Measurements from ENCODE around the gene DMD. TPM values are rescaled to one million over a fixed set of nuclear protein-coding genes. Genes with fewer than 3 reads are reported as not detected.

The DMD gene
- total RNA-seq, 2 donors from 2014 or later, result 19.6 to 24.9 TPM

- Histone ChIP-seq H3K4me3 (ENCODE audit: low read length) (no peak overlapping the region), H3K27me3 (ENCODE audit: control insufficient read depth, insufficient read depth, low read length, poor library complexity, severe bottlenecking) (no peaks in the 10 kb centered on the region), H3K9ac (ENCODE audit: extremely low read depth, low read length, poor library complexity, severe bottlenecking) (no peak overlapping the region), H3K36me3 (ENCODE audit: control insufficient read depth, insufficient read depth, low read length) (no peaks in the 10 kb centered on the region), H3K9me3 (ENCODE audit: control insufficient read depth, low read length) (no peaks in the 10 kb centered on the region), H3K4me1 (ENCODE audit: control insufficient read depth, insufficient read depth, low read length) (no peaks in the 10 kb centered on the region), H3K27ac (ENCODE audit: low read depth, low read length) (no peak overlapping the region)
- peaks cover 4% of the 10 kb centered on the region for H3K4me1 Mint-ChIP-seq
- peaks cover 9% of the 10 kb centered on the region for H3K36me3 Mint-ChIP-seq (ENCODE audit: low read depth)
- no peak for DNase-seq
- WGBS, 2 experiments (ENCODE audit: insufficient coverage in 1 of 2, insufficient read length in 1 of 2), result 95 to 100% methylated on average over 1 to 5 of the region's 5 CpGs
- TF ChIP-seq, protein P1, sequence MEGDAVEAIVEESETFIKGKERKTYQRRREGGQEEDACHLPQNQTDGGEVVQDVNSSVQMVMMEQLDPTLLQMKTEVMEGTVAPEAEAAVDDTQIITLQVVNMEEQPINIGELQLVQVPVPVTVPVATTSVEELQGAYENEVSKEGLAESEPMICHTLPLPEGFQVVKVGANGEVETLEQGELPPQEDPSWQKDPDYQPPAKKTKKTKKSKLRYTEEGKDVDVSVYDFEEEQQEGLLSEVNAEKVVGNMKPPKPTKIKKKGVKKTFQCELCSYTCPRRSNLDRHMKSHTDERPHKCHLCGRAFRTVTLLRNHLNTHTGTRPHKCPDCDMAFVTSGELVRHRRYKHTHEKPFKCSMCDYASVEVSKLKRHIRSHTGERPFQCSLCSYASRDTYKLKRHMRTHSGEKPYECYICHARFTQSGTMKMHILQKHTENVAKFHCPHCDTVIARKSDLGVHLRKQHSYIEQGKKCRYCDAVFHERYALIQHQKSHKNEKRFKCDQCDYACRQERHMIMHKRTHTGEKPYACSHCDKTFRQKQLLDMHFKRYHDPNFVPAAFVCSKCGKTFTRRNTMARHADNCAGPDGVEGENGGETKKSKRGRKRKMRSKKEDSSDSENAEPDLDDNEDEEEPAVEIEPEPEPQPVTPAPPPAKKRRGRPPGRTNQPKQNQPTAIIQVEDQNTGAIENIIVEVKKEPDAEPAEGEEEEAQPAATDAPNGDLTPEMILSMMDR (conservative IDR thresholded peaks at IDR 0.05), result no peak
- H3K27ac Mint-ChIP-seq, result no peak overlapping the region
- peaks cover 21% of the 10 kb centered on the region for H3K9me3 Mint-ChIP-seq
- H3K4me3 Mint-ChIP-seq, result no peak overlapping the region
- H3K27me3 Mint-ChIP-seq (ENCODE audit: insufficient read depth), result peaks cover 2% of the 10 kb centered on the region
These were observed 686.1 kb downstream of the DMD start for GRCh38 chrX:32525234-32525633.

DNA sequence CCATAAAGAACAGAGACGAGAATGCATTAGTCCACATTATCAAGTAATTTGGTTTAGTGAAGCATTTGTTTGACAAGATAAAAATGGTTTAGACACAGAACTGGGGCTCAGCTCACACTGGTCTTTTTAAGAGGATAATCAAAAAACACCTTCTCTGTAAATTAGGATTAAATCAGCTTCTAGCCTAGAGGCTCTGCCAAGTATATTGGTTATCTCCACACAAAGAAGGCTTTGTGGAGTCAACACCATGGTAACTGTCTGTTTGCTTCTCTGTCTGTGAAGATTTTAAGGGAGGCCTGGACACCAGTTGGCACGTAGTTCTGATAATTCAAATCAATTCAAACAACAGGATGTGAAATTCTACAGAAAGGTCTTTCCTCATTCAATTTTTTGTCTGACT lies 687.0 kb downstream of the DMD start:
- no peak overlapping the region for H3K9ac ChIP-seq (ENCODE audit: extremely low read depth, low read length, poor library complexity, severe bottlenecking)
- H3K4me3 ChIP-seq (ENCODE audit: low read length), result no peak overlapping the region
- no peak overlapping the region for H3K27ac ChIP-seq (ENCODE audit: low read depth, low read length)
- H3K9me3 ChIP-seq (ENCODE audit: control insufficient read depth, low read length), result no peaks in the 10 kb centered on the region
- peaks cover 2% of the 10 kb centered on the region for H3K27me3 Mint-ChIP-seq (ENCODE audit: insufficient read depth)
- H3K36me3 Mint-ChIP-seq (ENCODE audit: low read depth), result peaks cover 9% of the 10 kb centered on the region
- DNase-seq, result no peak
- peaks cover 21% of the 10 kb centered on the region for H3K9me3 Mint-ChIP-seq
- TF ChIP-seq, protein P1 (conservative IDR thresholded peaks at IDR 0.05), result no peak
- peaks cover 4% of the 10 kb centered on the region for H3K4me1 Mint-ChIP-seq
- no peaks in the 10 kb centered on the region for H3K27me3 ChIP-seq (ENCODE audit: control insufficient read depth, insufficient read depth, low read length, poor library complexity, severe bottlenecking)
- no peak overlapping the region for H3K27ac Mint-ChIP-seq
- H3K36me3 ChIP-seq (ENCODE audit: control insufficient read depth, insufficient read depth, low read length), result no peaks in the 10 kb centered on the region
- no peaks in the 10 kb centered on the region for H3K4me1 ChIP-seq (ENCODE audit: control insufficient read depth, insufficient read depth, low read length)
- WGBS, 2 experiments (ENCODE audit: insufficient coverage in 1 of 2, insufficient read length in 1 of 2), result 60% methylated on average over 1 of the region's 2 CpGs; no CpG with 5 or more reads in 1 of the 2 experiments
- no peak overlapping the region for H3K4me3 Mint-ChIP-seq

GRCh38 chrX:32520789-32521188 lies 690.6 kb downstream of the DMD start:
- 93% methylated on average over 2 of the region's 2 CpGs; no CpG with 5 or more reads in 1 of the 2 experiments for WGBS, 2 experiments (ENCODE audit: insufficient coverage in 1 of 2, insufficient read length in 1 of 2)
- no peak overlapping the region for H3K4me3 Mint-ChIP-seq

More at GRCh38 chrX:32520789-32521188, 690.6 kb downstream of the DMD start:
- DNase-seq, result no peak
- Histone ChIP-seq H3K9ac (ENCODE audit: extremely low read depth, low read length, poor library complexity, severe bottlenecking) (no peak overlapping the region), H3K4me3 (ENCODE audit: low read length) (no peak overlapping the region), H3K36me3 (ENCODE audit: control insufficient read depth, insufficient read depth, low read length) (no peaks in the 10 kb centered on the region), H3K27ac (ENCODE audit: low read depth, low read length) (no peak overlapping the region), H3K27me3 (ENCODE audit: control insufficient read depth, insufficient read depth, low read length, poor library complexity, severe bottlenecking) (no peaks in the 10 kb centered on the region), H3K9me3 (ENCODE audit: control insufficient read depth, low read length) (no peaks in the 10 kb centered on the region), H3K4me1 (ENCODE audit: control insufficient read depth, insufficient read depth, low read length) (no peaks in the 10 kb centered on the region)
- Mint-ChIP-seq H3K4me1 (no peaks in the 10 kb centered on the region), H3K27me3 (ENCODE audit: insufficient read depth) (peaks cover 2% of the 10 kb centered on the region), H3K27ac (no peak overlapping the region), H3K36me3 (ENCODE audit: low read depth) (peaks cover 3% of the 10 kb centered on the region), H3K9me3 (peaks cover 12% of the 10 kb centered on the region)
- TF ChIP-seq, protein P1 (conservative IDR thresholded peaks at IDR 0.05), result no peak
